HS-5 (cell line): ENCODE results near the gene ONECUT3.
"Not testable (repeated sequence)": the region's sequence is repeated elsewhere in the genome, so short reads cannot be mapped to it uniquely, and the experiment has no call there.

Experiments
- DNase-seq: peaks from one replicate; pipeline ENCODE4 v3.0.0-alpha.2; 2012; ENCODE audit warnings: low read depth

Gene ONECUT3

DNA sequence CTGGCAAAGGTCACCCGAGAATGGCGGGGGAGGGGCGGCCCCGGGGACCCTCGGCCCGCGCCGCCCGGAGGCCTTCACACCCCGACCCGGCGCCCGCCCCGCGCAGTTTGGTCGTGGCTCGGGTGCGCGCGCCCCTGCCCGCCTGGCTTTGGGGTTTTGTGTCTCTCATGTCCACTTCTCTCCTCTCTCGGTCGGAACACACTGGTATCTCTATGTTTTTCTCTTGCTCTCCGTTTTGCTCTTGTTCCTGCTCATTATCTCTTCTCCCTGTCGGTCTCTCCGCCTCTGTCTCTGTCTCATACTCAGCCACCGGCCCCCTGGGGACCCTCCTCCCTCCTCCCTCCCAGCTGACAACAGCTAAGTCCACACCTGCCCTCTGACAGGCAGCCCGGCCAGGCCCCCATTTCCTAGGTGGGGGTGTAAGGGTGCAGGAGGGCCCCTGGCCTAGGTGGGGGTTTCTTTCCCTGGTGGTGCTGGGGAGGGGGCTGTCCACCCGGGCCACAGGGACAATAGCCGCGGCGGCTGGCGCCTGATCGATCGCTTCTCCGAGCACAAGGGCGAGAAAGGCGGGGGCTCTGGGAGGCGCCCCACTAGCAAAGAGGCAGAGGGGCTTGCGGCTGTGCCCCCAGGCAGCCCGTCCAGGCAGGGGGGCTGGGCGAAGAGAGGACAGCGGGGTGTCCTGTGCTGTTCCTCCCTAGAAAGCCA, 2.3 kb downstream of the ONECUT3 start:
- DNase-seq: no peak

DNA sequence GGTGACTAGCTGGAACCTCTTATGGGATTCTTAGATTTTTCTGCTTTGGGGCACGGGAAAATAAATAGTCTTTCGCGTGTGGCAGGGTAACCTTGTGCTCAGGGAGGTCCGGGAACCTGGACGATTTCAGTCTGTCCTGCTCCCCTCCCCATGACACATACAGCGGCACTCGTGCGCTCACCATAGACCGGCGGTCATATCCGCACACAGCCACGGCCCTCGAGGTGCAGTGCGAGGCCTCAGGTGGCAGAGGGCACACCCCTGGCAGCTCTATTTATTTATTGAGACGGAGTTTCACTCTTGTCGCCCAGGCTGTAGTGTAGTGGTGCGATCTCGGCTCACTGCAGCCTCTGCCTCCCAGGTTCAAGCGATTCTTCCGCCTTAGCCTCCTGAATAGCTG, 3.0 kb downstream of the ONECUT3 start:
- no peak for DNase-seq

DNA sequence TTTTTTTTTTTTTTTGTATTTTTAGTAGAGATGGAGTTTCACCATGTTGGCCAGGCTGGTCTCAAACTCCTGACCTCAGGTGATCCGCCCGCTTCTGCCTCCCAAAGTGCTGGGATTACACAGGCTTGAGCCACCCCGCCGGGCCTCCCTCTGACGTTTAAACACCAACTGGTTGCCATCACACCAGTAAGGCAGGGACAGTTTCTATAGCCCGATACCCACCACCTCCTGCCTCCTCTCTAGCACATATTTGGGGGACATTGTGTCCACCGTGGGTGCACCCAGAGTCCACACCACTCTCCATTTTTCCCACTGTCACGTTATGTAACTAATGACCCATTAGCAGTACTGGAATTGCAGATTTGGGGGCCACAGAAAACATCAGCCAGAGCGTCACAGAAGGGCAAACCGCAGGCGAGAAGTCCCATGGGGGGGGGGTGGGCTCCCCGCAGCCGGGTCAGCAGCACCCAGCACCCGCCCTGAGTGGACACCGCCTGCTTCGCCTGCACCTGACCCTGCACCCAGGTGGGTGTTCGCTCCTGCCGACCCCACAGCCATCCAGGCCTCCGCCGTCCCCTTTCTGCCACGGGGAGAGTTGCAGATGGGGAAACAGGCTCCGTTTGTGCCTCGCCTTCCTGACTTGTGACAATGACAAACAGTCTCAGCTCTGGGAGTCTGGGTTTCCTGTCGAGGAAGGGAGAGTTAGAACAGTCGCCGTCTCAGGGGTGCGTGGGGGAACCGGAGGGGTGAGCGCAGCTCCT, 3.6 kb downstream of the ONECUT3 start:
- no peak for DNase-seq

DNA sequence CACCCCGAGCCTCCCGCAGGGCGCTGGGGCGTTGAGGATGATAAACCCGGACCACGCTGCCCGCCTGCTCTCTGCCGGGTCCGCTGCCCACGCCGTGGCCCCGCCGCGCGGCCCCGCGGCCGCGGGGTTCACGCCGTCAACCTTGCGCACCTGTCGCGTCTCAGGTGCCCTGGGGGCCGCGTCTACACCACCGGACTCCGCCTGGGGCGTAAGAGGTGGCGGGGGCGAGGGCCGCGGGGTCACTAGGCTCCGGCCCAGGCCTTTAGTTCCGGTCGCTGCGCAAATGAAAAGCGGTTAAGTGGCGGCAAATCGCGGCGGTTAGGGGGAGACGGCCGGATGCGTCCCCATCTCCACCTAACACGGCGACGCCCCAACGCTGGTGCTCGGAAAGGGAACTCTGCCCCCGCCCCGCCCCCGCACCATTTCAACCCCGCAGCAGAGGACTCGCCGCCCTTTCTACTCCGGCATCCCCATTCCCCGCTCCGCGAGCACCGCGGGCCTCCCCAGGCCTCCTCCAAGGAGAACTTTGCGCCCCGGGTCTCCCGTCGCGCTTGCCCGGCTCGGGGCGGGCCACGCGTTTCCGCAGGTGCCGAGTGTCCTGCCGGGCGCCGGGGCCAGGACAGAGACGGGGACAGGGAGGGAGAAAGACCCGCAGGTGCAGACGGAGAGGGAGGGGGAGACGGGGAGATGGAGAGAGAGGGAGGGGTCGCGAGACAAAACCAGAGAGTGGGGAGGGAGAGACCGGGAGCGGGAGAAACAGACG, 4.3 kb downstream of the ONECUT3 start:
- no peak for DNase-seq

DNA sequence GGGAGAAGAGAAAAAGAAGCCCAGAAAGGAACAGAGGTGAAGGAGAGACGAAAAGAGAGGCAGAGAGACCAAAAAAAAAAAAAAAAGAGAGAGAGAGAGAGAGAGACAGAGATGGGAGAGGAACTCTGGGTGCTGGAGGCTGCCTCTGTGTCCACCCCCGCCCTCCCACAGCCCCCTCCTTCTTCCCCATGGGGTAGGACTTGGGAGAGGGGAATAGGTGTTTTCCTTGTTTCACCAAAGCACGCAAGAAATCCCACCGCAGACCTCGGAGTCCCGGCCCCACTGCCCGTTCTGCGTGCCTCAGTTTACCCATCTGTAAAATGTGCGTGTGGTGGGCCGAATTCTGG, 4.9 kb downstream of the ONECUT3 start:
- no peak for DNase-seq

DNA sequence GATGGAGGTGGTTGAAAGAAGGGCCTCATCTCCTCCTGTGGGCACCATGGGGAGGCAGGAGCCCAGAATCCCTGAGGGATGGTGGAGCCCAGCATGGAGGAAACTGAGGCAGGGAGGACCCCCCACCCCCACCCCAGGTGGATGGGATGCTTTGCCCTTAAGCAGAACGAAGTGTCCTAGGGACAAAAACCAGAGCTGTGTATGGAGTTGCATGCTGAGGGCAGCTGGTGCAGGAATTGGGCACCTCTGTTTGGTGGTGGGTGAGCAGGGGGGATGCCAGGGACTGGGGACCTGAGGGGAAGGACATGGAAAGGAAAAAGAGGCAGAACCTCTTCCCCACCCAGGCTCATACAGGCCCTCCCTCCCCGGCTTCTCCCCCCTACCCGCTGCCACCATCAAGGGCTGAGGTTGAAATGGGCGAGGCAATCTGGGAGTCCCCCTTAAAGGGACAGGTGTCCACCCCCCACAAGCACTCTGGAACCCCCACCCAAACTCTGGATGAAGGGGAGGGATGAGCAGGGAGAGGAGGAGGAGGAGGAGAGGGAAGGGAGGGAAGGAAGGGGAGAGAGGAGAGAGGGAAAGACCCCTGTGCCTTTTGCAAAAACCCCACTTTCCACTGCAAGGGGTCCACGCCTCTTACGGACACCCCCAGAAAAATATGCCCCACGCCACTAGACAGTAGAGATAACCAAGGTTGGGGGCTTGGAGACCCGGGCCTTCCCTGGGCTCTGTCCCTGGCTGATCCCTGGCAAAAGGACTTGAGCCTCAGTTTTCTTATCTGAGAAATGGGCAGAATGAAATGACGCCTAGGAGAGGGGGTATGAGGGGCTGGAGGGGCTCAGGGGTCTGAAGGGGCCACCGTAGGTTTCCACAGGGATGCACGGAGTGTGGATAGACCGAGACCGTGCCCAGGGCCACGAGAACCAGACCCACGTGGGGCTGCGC, 5.9 kb downstream of the ONECUT3 start:
- DNase-seq: no peak

DNA sequence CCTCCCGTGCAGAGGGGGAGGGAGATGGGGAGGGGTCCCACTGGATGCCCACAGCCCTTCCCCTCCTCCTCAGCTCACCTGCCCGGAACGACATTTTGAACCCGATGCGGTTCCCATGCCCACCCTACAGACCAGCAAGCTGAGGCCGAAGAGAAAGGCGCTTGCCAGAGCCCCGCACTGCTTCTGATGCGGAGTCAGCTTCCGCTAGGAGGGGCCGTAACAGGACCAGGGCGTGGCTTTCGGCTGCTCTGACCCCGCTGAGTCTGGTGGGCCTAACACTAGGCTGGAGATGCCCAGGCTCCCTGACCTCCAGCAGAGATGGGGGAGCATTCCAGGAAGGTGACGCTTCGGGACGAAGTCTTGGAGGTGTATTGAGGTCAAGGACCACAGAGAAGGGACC, 6.7 kb downstream of the ONECUT3 start:
- no peak for DNase-seq

DNA sequence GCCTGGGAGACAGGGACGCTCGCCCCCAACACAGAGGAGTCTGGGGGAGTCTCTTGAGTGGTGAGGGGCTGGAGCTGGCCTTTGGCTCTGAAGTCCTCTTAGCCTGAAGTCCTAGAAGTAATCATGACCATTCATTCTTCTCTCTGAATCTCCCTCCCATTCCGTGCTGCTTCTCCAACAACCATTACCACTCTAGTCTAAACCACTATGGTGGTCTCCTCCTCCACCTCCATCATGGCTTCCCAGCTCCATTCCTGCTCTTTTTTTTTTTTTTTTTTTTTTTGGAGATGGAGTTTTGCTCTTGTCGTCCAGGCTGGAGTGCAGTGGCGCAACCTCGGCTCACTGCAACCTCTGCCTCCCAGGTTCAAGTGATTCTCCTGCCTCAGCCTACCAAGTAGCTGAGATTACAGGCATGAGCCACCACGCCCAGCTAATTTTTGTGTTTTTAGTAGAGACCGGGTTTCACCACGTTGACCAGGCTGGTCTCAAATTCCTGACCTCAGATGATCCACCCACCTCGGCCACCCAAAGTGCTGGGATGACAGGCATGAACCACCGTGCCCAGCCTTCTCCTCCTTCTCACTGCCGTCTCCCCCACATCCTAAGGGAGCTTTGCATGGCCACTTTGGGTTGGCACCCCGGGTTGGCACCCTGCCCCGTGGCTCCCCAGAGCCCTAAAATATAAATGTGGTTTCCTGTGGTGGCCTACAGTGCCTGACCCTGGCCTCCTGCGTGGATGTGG, 7.7 kb downstream of the ONECUT3 start:
- DNase-seq: not testable (repeated sequence)

DNA sequence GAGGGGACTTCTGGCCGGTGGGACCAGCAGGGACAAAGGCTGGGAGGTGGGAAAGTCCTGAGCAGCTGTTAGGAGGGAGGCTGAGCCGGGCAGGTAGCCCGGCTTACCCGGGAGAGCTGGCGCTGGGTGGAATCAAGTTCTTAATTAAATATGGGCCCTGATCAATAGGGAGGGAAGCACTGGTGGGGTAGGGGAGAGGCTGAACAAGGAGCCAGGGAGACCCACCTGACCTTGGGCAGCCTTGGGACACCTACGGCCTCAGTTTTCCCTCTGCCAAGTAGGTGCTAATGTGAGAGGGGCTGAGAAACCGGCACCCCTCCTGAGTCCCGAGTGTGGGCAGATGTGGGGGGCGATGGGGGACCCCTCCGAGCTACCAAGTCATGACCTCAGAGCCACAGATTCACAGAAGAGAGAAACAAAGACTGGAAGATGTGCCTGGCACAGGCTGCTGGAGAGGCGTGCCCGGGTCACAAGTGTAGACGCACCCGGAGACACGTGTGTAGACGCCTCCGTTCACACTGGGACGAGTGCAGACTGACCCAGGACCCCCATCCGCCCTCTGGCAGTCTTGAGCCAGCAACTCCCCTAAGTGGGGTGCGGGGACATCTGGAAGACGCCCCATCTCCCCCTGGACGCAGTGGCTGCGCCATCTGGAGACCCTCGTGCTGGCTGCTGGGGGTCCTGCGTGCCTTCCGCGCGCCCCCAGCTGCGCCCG, 8.4 kb downstream of the ONECUT3 start:
- DNase-seq: no peak

DNA sequence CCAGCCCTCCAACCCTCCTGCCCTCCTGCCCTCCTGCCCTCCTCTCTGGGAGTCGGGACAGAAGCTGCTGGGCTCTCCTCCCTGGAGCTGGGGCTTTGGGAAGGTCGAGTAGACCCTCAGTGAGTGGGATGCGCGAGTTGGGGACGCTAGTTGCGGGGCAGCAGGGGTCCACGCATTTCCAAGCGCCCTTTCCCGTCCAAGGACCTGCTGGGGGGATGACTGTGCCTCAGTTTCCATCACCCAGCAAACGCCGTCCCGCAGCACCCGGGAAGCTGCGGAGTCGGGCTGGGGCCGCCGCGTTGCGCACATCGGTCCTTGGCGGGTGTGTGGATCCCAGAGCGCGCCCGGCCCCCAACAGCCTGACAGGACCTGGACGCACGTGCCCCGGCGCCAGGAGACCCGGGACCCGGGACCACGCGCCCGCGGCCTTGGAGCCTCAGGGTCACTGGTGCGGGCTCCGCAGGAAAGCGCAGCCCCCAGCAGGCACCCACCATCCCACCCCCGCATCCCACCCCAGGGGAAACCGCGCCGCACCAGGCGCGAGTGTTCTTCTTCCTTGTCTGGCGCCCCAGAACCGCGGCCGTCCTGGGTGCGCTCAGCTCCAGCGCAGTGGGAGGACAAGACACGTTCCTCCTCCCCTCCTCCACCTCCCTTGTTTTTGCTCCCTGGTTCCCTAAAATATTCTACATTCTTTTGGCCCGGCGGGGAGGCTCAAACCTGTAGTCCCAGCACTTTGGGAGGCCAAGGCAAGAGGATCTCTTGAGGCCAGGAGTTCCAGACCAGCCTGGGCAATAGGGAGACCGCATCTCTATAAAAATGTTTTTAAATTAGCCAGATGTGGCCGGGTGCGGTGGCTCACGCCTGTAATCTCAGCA, 9.2 kb downstream of the ONECUT3 start:
- no peak for DNase-seq

DNA sequence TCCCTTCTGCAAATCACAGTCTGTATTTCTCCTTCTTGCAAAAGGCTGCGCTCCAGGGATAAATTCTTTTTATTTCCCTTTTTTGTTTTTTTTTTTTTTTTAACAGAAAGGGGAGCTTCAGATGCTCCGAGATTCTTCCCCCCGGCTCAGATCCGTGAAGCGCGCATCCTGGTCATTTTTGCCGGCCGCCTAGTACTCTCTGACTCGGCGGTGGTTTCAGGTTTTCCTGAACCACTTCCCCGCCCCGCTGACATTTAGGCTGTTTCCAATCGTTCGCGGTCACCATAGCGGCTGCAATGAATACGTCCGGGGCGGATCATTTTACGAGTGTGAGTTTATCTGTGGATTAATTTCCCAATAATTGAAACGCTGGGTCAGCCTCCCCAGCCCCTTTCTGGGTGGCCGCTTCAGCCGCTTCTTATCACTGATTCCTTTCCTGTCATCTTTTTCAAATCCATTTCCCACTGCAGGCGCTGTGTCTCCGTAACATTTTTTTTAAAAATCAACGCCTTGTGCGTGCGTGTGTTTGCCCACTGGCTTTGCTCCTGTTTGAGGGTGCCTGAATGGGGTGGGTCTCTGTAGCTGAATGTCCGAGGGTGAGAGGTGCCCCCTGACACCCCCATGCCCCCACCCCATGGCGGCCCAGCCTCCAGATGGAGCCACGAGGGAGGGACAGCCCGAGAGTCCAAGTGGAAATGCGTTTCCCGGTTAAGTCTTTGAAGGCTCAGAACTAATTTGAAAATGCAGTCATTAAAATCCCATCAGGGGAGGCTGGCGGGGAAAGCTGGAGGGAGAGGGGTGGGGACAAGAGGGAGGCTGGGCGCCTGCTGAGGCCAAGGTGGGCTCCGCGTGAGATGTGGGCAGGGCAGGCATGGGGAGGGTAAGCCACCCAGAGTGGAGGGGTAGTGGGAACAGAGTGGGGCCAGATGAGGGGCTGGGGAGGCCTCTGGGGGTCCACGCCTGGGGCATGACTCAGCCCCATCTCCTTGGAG, 10.6 kb downstream of the ONECUT3 start:
- no peak for DNase-seq

DNA sequence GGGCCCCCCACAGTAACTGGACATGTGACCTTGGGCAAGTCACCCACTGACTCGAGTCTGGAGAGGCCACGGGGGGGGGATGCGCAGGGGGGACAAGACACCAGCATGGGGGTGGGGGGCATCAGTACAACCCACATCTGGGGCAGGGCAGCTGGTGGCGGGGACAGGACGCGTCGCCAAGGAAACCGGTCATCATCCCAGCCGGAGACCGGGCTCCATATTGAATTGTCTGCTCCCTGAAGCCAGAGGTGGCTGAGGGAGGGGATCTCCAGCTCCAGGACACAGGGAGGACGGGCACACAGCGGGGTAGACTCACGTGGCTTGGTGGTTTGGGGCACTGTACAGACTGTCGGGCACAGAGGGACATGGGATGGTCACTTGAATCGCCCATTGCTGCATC, 11.4 kb downstream of the ONECUT3 start:
- no peak for DNase-seq

DNA sequence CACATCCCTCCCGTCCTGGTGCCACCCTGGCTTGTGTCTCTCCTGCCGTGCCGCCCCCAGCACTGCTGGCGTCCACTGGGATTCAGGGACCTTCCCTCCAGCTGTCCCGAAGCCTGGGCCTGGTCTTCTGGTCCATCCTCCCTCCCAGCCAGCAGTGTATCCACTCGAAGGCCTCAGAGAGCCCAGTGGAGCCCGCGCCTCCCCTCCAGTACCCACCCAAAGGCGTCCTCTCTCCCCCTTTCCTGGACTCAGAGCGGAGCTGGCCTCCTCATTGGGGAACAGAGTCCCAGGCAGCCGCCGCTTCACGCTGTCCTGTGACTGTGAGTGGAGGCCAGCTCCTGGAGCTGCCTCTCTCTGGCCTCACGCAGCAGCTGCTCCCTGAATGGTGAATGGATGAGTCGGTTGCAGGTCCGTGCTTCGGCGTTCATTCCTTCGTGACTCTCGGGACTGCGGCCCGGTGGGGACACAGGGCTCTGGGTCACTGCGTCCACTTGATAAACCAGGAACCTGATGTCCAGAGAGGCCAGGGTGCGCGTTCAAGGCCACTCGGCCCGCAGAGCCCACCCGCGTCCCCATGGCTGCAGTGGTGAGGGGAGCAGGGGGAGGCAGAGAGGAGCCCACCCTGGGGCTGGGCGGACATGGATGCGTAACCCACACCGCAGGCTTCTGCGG, 12.1 kb downstream of the ONECUT3 start:
- no peak for DNase-seq

DNA sequence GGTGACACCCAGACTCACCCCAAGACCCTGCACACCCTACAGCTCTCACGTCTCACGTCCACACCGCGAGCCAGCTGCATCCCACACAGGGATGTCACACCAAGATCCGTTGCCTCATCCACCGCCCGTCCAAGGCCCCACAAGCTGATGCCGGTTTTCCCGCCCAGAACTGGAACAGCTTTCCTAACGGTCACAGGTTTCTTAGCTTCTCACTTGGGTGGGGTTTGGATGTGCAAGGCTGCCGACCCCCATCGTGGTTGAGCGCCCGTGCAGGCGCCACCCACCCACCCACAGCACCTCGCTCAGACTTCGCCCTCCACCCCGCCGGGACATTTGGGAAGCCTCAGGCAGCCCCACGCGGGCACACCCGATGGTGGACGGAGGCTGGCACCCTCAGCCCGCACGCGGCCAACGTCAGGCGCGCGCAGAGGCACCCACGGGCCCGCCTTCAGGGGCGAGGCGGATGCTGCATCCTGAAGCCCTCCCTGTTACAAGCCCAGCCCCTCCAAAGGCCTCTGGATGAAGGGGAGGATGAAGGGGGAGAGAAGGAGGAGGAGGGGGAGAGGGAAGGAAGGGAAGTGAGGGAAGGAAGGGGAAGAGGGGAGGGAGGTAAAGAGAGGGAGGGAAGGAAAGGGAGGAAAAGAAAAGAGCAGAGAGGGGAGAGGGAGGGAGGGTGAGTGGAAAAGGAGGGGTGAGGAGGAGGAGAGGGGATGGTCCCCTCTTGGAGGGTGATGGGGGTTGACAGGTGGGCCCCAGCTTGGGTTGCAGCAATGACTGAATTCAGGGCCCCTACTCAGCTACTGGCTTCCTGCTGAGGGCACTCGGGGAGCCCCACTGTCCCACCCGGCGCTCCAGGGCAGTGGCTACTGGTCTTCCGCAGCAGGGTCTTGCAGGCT, 12.8 kb downstream of the ONECUT3 start:
- DNase-seq: no peak

DNA sequence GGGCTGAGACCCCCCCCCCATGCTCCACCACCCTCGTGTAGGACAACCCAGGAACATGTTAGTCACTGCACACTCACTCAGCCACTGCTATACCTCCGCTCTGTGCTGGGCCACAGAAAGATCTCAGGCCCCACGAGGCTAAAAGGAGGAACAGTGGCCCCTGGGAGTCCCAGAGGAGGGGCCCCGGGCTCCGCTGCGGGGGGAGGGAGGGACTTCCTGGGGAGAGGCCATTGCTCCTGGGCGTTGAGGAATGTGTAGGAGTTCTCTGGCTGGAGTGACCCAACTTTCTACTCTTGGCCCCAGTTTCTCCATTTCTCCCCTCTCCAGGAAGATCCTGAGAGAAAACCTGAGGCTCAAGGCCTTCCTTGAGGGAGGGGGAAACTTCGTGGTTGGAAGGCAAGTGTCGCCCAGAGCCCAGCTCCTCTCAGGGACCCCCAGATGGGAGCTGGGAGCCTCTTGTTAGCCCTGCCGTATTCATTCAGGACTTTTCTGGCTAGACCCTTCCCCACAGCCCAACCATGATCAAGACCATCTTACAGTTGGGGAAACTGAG, 13.6 kb downstream of the ONECUT3 start:
- no peak for DNase-seq

DNA sequence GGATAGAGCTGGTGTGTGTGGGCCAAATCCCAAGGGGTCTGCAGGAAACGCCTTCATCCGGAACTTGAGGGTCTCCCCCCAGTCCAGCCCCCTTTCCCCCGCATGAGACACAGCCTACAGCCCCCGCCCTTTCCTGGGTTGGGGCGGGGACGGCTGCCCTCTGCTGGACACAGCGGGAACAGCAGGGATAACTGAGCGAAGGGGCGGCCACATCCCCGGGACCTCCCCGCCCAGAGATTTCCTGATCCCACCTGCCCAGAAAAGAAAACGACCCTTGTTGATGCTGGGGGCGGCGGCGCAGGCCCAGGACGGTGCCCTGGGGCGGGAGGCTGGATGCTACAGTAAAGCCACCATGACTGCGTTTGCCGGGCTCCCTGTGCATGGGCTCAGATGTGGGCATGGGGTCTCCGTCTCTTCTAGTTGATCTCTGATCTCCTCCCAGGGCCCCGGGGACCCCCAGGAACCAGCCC, 14.2 kb downstream of the ONECUT3 start:
- no peak for DNase-seq
